Keratinocyte (primary cell): ENCODE data around the gene PRKAG2. TPM values are rescaled to one million over a fixed set of nuclear protein-coding genes. Genes with fewer than 3 reads are reported as not detected.

Source experiments
- DNase-seq: peaks from one replicate; pipeline ENCODE4 v3.0.0-alpha.2; 2011; ENCODE audit warnings: low read depth, missing footprints, low spot score
- FAIRE-seq: peaks from 2 replicates; lab custom pipeline; 2011; peaks lifted over from hg19 to GRCh38; lab: Jason Lieb, UNC
- H2AFZ ChIP-seq: 2 replicates; pipeline ENCODE4 v1.6.0; 2012; ENCODE audit warnings: low read length, control low read depth, inconsistent platforms; ENCODE audit not compliant: control insufficient read depth
- H3K27ac ChIP-seq: 2 replicates; pipeline ENCODE4 v1.5.1; 2011; ENCODE audit warnings: low read length; ENCODE audit not compliant: control insufficient read depth, insufficient read depth
- H3K27me3 ChIP-seq: 3 replicates; pipeline ENCODE4 v1.6.0; 2011; ENCODE audit warnings: low read length; ENCODE audit not compliant: control insufficient read depth, insufficient read depth; ENCODE audit errors: extremely low read depth
- H3K36me3 ChIP-seq, 2 experiments: 2 replicates in 1 of 2; 3 replicates in 1 of 2; pipeline ENCODE4 v1.5.1; 2011; ENCODE audit warnings: low read length in 2 of 2, mild to moderate bottlenecking in 1 of 2; ENCODE audit not compliant: control insufficient read depth in 2 of 2, insufficient read depth in 2 of 2; ENCODE audit errors: extremely low read depth in 1 of 2
- H3K4me1 ChIP-seq: 3 replicates; pipeline ENCODE4 v1.5.1; 2011; ENCODE audit warnings: low read length; ENCODE audit not compliant: control insufficient read depth, insufficient read depth; ENCODE audit errors: extremely low read depth
- H3K4me2 ChIP-seq: 3 replicates; pipeline ENCODE4 v1.6.0; 2011; ENCODE audit warnings: low read depth, low read length; ENCODE audit not compliant: control insufficient read depth, insufficient read depth; ENCODE audit errors: extremely low read depth
- H3K4me3 ChIP-seq, 3 experiments: fragments of 200-600 bp in 1 of 3; sonication (generic) in 1 of 3; 2 replicates in 2 of 3; 3 replicates in 1 of 3; pipeline ENCODE4 v1.5.1; 2011 to 2016; ENCODE audit warnings: low read length in 3 of 3, mild to moderate bottlenecking in 3 of 3, control low read depth in 2 of 3, inconsistent platforms in 1 of 3, low read depth in 1 of 3, mixed read lengths in 1 of 3, mixed run types in 1 of 3, moderate library complexity in 1 of 3; ENCODE audit not compliant: control insufficient read depth in 2 of 3, insufficient read depth in 2 of 3; ENCODE audit errors: extremely low read depth in 1 of 3
- H3K79me2 ChIP-seq: 2 replicates; pipeline ENCODE4 v1.6.0; 2012; ENCODE audit warnings: low read length; ENCODE audit not compliant: control insufficient read depth, insufficient read depth
- H3K9ac ChIP-seq: 3 replicates; pipeline ENCODE4 v1.6.0; 2011; ENCODE audit warnings: low read length; ENCODE audit not compliant: control insufficient read depth, insufficient read depth; ENCODE audit errors: extremely low read depth
- H3K9me1 ChIP-seq: 3 replicates; pipeline ENCODE4 v1.6.0; 2011; ENCODE audit warnings: low read length; ENCODE audit not compliant: control insufficient read depth, insufficient read depth; ENCODE audit errors: extremely low read depth
- H3K9me3 ChIP-seq: 2 replicates; pipeline ENCODE4 v1.5.1; 2012; ENCODE audit warnings: low read depth, low read length; ENCODE audit not compliant: control insufficient read depth
- H4K20me1 ChIP-seq: 3 replicates; pipeline ENCODE4 v1.6.0; 2011; ENCODE audit warnings: low read length; ENCODE audit not compliant: control insufficient read depth, insufficient read depth; ENCODE audit errors: extremely low read depth
- EZH2 ChIP-seq: IDR thresholded peaks from one replicate; pipeline ENCODE4 v1.6.1; 2012; ENCODE audit warnings: inconsistent platforms, mild to moderate bottlenecking, low read length, moderate library complexity
- dilution Hi-C: fragments of 300-500 bp; cut with MboI; formaldehyde crosslinking; loops from one replicate; pipeline ENCODE4 v1.7.0; 2020; ENCODE audit warnings: low sequenced_read_pairs; ENCODE audit not compliant: extremely low pct_ligation_motif_present
- polyA plus RNA-seq, 5 experiments: library from polyadenylated mRNA; depleted of rRNA in 3 of 5; stranded (reverse) in 3 of 5; stranded (forward) in 1 of 5; unstranded in 1 of 5; fragments of >200 nt; gene quantifications; 1 replicate in 1 of 5; 2 replicates in 3 of 5; 3 replicates in 1 of 5; pipeline versions ENCODE4 v1.2.1 to v1.2.3, GENCODE V29; 2011 to 2012; ENCODE audit warnings: missing spikeins in 2 of 5, low read depth in 1 of 5, low replicate concordance in 1 of 5
- TF ChIP-seq, protein P1 (sequence below), 3 experiments: IDR thresholded peaks in 1 of 3; conservative IDR thresholded peaks in 1 of 3; optimal IDR thresholded peaks in 1 of 3; 2 replicates in 2 of 3; 3 replicates in 1 of 3; pipeline versions ENCODE3 to v1.5.1; 2011; ENCODE audit warnings: low read length in 3 of 3, mild to moderate bottlenecking in 3 of 3, moderate library complexity in 2 of 3, control low read depth in 1 of 3, inconsistent platforms in 1 of 3; ENCODE audit not compliant: insufficient read depth in 2 of 3; ENCODE audit errors: extremely low read depth in 1 of 3

Gene PRKAG2
- polyA plus RNA-seq, 1 donor (not counting 4 experiments of a cell fraction or from before 2014, with no cell fraction given), result 39.5 TPM

DNA sequence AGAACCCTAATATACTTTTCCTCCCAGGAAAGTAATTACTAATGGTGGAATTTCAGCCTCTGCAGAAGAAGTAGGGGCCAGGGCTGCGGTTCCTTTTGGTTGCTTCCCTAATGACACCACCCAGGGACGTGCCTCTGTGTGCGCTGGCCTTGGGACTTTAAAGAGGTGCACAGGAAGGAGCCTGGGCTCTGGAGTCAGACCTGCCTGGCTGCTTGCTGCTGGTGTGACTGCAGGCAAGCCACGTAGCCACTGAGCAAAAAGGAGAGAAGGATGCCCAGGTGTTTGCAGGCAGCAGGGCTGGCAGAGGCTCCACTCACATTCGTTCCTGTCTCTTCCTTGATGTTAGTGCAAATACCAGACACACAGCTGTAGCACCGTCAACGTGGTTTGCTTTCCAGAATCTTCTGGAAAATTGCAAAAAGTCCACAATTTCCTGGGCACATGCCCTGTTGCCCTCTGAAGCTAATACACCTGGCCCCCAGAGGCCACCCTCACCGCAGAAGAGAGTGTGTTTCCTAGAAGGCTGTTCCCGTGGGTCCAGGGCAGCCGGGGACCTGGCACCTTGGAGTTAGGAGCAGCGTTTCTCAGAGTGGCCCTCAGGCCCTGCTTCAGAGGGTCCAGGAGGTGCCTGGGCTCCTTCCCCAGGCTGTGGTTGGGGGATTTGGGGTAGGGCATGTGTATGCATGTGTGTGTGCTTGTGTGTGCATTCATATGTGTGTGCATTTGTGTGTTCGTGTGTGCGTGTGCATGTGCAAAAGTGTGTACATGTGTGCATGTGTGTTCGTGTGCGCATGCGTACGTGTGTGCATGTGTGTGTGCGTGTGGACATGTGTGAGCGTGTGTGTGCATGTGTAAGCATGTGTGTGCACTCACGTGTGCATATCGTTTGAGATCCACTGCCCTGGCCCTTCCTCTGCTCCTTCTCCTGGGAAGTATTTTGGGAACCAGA is 12.8 kb upstream of the PRKAG2 start:
- DNase-seq (no peak), FAIRE-seq (no peak)
- H3K4me1 ChIP-seq, result no peaks in the 10 kb centered on the region
- H4K20me1 ChIP-seq, result peaks cover 2% of the 10 kb centered on the region
- no peak overlapping the region for H3K9ac ChIP-seq
- no peak overlapping the region for H2AFZ ChIP-seq
- dilution Hi-C loops, result no loop called here
- no peaks in the 10 kb centered on the region for H3K79me2 ChIP-seq
- H3K4me2 ChIP-seq, result no peak overlapping the region
- TF ChIP-seq EZH2, result no peak
- TF ChIP-seq, protein P1, sequence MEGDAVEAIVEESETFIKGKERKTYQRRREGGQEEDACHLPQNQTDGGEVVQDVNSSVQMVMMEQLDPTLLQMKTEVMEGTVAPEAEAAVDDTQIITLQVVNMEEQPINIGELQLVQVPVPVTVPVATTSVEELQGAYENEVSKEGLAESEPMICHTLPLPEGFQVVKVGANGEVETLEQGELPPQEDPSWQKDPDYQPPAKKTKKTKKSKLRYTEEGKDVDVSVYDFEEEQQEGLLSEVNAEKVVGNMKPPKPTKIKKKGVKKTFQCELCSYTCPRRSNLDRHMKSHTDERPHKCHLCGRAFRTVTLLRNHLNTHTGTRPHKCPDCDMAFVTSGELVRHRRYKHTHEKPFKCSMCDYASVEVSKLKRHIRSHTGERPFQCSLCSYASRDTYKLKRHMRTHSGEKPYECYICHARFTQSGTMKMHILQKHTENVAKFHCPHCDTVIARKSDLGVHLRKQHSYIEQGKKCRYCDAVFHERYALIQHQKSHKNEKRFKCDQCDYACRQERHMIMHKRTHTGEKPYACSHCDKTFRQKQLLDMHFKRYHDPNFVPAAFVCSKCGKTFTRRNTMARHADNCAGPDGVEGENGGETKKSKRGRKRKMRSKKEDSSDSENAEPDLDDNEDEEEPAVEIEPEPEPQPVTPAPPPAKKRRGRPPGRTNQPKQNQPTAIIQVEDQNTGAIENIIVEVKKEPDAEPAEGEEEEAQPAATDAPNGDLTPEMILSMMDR (optimal IDR thresholded peaks at IDR 0.05 in 1 of 3, IDR thresholded peaks at IDR 0.05 in 1 of 3, conservative IDR thresholded peaks at IDR 0.05 in 1 of 3; ENCODE audit: extremely low read depth in 1 of 3, insufficient read depth in 2 of 3, low read length in 3 of 3), result no peak
- H3K27me3 ChIP-seq, result peaks cover 55% of the 10 kb centered on the region
- no peaks in the 10 kb centered on the region for H3K9me3 ChIP-seq
- no peak overlapping the region for H3K4me3 ChIP-seq
- H3K9me1 ChIP-seq, result no peaks in the 10 kb centered on the region
- no peak overlapping the region for H3K27ac ChIP-seq
- no peaks in the 10 kb centered on the region for H3K36me3 ChIP-seq

DNA sequence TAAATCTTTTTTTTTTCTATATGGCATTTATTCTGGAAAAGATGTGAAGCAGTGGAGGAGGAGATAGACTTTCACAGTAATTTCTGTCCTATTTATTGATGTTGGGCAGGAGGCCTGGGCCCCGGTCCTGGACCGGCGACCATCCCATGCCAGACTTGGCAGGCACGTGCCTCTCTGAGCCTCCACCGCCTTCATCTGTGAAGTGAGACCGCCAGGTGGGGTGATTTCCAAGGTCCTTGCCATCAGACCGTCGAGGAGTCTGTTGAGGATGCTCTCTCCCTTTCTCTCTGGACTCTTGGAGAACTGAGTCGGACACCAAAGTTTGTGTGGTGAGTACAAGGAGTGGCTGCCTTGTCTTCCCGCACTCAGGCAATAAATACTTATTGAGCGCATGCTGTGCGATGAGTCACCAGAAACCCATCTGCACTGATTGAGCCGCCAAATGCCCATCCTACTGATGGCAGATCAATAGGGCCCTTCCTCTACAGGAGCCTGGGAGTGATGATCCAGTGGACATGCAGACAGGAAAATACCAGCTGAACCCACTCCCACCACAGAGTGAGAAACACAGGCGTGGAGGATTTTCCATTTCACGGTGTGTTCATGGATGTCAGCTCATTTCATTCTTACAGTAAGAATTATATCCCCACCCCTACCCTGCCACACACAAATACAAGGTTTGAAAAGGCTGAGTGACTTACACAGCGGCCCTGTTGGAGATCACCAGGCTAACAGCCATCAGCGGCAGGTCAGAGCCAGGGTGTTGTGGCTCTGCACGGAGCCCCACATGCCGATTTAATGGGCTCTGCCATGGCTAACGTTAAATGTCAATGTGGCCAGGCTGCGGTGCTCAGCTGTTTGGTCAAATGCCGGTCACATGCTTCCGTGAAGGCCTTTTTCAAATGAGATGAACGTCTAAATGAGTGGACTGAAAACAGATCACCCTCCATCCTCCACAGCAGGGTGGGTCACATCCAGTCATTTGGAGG is 11.5 kb upstream of the PRKAG2 start:
- dilution Hi-C loops, result no loop called here
- Histone ChIP-seq H3K27ac (no peak overlapping the region), H3K79me2 (no peaks in the 10 kb centered on the region), H3K4me3 (no peak overlapping the region), H3K27me3 (peaks cover 49% of the 10 kb centered on the region), H3K36me3 (no peaks in the 10 kb centered on the region), H3K9me1 (no peaks in the 10 kb centered on the region), H3K9me3 (no peaks in the 10 kb centered on the region), H3K4me1 (no peaks in the 10 kb centered on the region), H2AFZ (no peak overlapping the region), H3K9ac (no peak overlapping the region), H3K4me2 (no peak overlapping the region), H4K20me1 (peaks cover 2% of the 10 kb centered on the region)
- no peak for TF ChIP-seq EZH2
- TF ChIP-seq, protein P1 (optimal IDR thresholded peaks at IDR 0.05 in 1 of 3, IDR thresholded peaks at IDR 0.05 in 1 of 3, conservative IDR thresholded peaks at IDR 0.05 in 1 of 3; ENCODE audit: extremely low read depth in 1 of 3, insufficient read depth in 2 of 3, low read length in 3 of 3), result no peak
- FAIRE-seq (no peak), DNase-seq (no peak)
